ENCODE data around the gene ADGRG3. TPM values are rescaled to one million over a fixed set of nuclear protein-coding genes. Genes with fewer than 3 reads are reported as not detected.

The ADGRG3 gene
- total RNA-seq, 1 experiment from 2014 or later = 0.46 TPM

DNA sequence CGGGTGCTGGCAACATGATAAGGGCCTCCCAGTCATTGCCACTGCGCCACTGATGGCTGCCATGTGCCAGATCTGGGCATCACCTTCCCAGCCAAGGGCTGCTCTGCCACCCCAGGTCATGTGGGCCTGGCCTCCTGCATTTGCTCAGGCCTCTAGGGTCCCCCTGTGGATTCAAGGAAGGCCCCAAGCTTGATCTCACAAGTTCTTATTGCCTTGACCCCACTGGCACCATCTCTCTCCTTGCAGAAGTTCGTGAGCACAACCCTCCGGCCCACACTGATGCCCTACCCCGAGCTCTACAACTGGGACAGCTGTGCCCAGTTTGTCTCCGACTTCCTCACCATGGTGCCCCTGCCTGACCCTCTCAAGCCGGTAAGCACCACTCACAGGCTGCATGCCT lies 31.8 kb downstream of the ADGRG3 start:
- Histone ChIP-seq H3K14ac (ENCODE audit: insufficient read depth, low read length) (no peak overlapping the region), H3K9ac (ENCODE audit: extremely low read depth, insufficient read length, low read length) (no peak overlapping the region), H2BK12ac (ENCODE audit: insufficient read length, low read depth, low read length) (no peak overlapping the region), H3K4me1 (ENCODE audit: insufficient read depth, low read length) (no peaks in the 10 kb centered on the region), H3K27me3 (ENCODE audit: insufficient read depth, low read length) (no peaks in the 10 kb centered on the region), H3K4me2 (ENCODE audit: insufficient read depth, insufficient read length, low read length) (no peak overlapping the region), H3K27ac (ENCODE audit: insufficient read length, low read depth, low read length) (no peak overlapping the region), H3K18ac (ENCODE audit: insufficient read length, low read depth, low read length) (no peak overlapping the region), H3K79me2 (ENCODE audit: insufficient read depth, low read length) (no peaks in the 10 kb centered on the region), H3K79me1 (ENCODE audit: insufficient read depth, low read depth, low read length, poor library complexity, severe bottlenecking) (no peaks in the 10 kb centered on the region), H3K23me2 (ENCODE audit: insufficient read length, low read depth, low read length, poor library complexity, severe bottlenecking) (no peaks in the 10 kb centered on the region), H3T11ph (ENCODE audit: low read length) (no peak overlapping the region), H3K9me3 (ENCODE audit: control insufficient read depth, low read depth, low read length) (no peaks in the 10 kb centered on the region), H4K91ac (ENCODE audit: insufficient read length, low read depth, low read length) (no peak overlapping the region), H3K56ac (ENCODE audit: insufficient read length, low read depth, low read length) (no peak overlapping the region), H2AFZ (ENCODE audit: low read length) (no peak overlapping the region), H3K23ac (ENCODE audit: insufficient read length, low read depth, low read length) (no peak overlapping the region), H4K5ac (ENCODE audit: insufficient read length, low read depth, low read length) (no peak overlapping the region), H2BK20ac (ENCODE audit: low read depth, low read length, poor library complexity, severe bottlenecking) (no peak overlapping the region), H2BK15ac (ENCODE audit: low read depth, low read length) (no peak overlapping the region), H2BK120ac (ENCODE audit: low read depth, low read length, poor library complexity, severe bottlenecking) (no peak overlapping the region), H3K4ac (ENCODE audit: low read depth, low read length) (no peak overlapping the region), H2AK5ac (ENCODE audit: insufficient read length, low read length) (no peak overlapping the region), H2BK5ac (ENCODE audit: insufficient read length, low read length) (no peak overlapping the region), H4K8ac (replicated peaks; ENCODE audit: insufficient read length, low read depth, low read length) (no peak overlapping the region), H4K20me1 (ENCODE audit: control insufficient read depth, insufficient read depth, insufficient read length) (no peaks in the 10 kb centered on the region)
- Mint-ChIP-seq H3K4me1 (peaks cover 6 to 14% of the 10 kb centered on the region in 2 experiments), H3K4me3 (no peak overlapping the region; a peak in 1 of 5 replicates), H3K27me3 (ENCODE audit: low read depth) (peaks cover 10% of the 10 kb centered on the region), H3K27ac (no peak overlapping the region; a peak in 1 of 7 replicates), H3K9me3 (peaks cover 0 to 3% of the 10 kb centered on the region in 2 experiments; a peak in 1 of 5 replicates), H3K36me3 (ENCODE audit: insufficient read depth in 1 of 3, low read depth in 3 of 3) (no peaks in the 10 kb centered on the region)
- TF ChIP-seq, protein P1, sequence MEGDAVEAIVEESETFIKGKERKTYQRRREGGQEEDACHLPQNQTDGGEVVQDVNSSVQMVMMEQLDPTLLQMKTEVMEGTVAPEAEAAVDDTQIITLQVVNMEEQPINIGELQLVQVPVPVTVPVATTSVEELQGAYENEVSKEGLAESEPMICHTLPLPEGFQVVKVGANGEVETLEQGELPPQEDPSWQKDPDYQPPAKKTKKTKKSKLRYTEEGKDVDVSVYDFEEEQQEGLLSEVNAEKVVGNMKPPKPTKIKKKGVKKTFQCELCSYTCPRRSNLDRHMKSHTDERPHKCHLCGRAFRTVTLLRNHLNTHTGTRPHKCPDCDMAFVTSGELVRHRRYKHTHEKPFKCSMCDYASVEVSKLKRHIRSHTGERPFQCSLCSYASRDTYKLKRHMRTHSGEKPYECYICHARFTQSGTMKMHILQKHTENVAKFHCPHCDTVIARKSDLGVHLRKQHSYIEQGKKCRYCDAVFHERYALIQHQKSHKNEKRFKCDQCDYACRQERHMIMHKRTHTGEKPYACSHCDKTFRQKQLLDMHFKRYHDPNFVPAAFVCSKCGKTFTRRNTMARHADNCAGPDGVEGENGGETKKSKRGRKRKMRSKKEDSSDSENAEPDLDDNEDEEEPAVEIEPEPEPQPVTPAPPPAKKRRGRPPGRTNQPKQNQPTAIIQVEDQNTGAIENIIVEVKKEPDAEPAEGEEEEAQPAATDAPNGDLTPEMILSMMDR (conservative IDR thresholded peaks at IDR 0.05) = no peak
- DNase-seq = no peak
- no CpG with 5 or more reads among the region's 7 CpGs for WGBS (ENCODE audit: extremely low coverage, insufficient read length, low lambda C conversion rate)
